Loucy (cell line): Measurements from ENCODE around the gene MMP14.

ENCODE experiments used
- H2AFZ ChIP-seq: fragments of 200-600 bp; sonication (generic); 2 replicates; pipeline ENCODE4 v1.6.0; 2016; ENCODE audit warnings: antibody characterized with exemption, mild to moderate bottlenecking, low read length, moderate library complexity
- H3F3A ChIP-seq: fragments of 200-600 bp; 2 replicates; pipeline ENCODE4 v1.6.0; 2016; ENCODE audit warnings: antibody characterized with exemption, low read depth, mild to moderate bottlenecking
- H3K27me3 ChIP-seq: fragments of 200-600 bp; sonication (generic); 2 replicates; pipeline ENCODE4 v1.6.1; 2014; ENCODE audit warnings: low read length, mild to moderate bottlenecking; ENCODE audit not compliant: insufficient read depth, poor library complexity, severe bottlenecking
- H3K36me3 ChIP-seq: fragments of 200-600 bp; sonication (generic); 2 replicates; pipeline ENCODE4 v1.6.1; 2016; ENCODE audit warnings: low read length; ENCODE audit not compliant: insufficient read depth
- H3K4me1 ChIP-seq: fragments of 200-600 bp; sonication (generic); 2 replicates; pipeline ENCODE4 v1.5.1; 2014; ENCODE audit warnings: low read length, mild to moderate bottlenecking; ENCODE audit not compliant: insufficient read depth, poor library complexity, severe bottlenecking
- H3K4me2 ChIP-seq: fragments of 200-600 bp; sonication (generic); 2 replicates; pipeline ENCODE4 v1.6.0; 2014; ENCODE audit warnings: antibody characterized with exemption, low read length, low read depth, mild to moderate bottlenecking; ENCODE audit not compliant: poor library complexity, severe bottlenecking
- H3K4me3 ChIP-seq: fragments of 200-600 bp; sonication (generic); 2 replicates; pipeline ENCODE4 v1.5.1; 2014; ENCODE audit warnings: low read length, mild to moderate bottlenecking, mixed read lengths; ENCODE audit not compliant: poor library complexity, severe bottlenecking
- H3K79me2 ChIP-seq: fragments of 200-600 bp; sonication (generic); 2 replicates; pipeline ENCODE4 v1.6.1; 2014; ENCODE audit warnings: low read length; ENCODE audit not compliant: insufficient read depth
- H3K9ac ChIP-seq: fragments of 200-600 bp; sonication (generic); 2 replicates; pipeline ENCODE4 v1.6.0; 2014; ENCODE audit warnings: mild to moderate bottlenecking, low read depth, low read length, moderate library complexity; ENCODE audit not compliant: poor library complexity, severe bottlenecking
- H3K9me2 ChIP-seq: fragments of 200-600 bp; sonication (generic); replicated peaks from 2 replicates; pipeline ENCODE4 v1.6.1; 2016; ENCODE audit warnings: low read depth, low read length, mixed read lengths
- H3K9me3 ChIP-seq: fragments of 200-600 bp; sonication (generic); 2 replicates; pipeline ENCODE4 v1.6.1; 2014; ENCODE audit warnings: mild to moderate bottlenecking, antibody characterized with exemption, low read length, low read depth; ENCODE audit not compliant: insufficient read depth
- H4K20me1 ChIP-seq: fragments of 200-600 bp; sonication (generic); 2 replicates; pipeline ENCODE4 v1.6.0; 2014; ENCODE audit warnings: antibody characterized with exemption, low read length, mild to moderate bottlenecking; ENCODE audit not compliant: insufficient read depth, poor library complexity, severe bottlenecking
- CTCF ChIP-seq: fragments of 200-600 bp; sonication (generic); conservative IDR thresholded peaks from 2 replicates; pipeline ENCODE4 v1.5.1; 2014; ENCODE audit warnings: mild to moderate bottlenecking, antibody characterized with exemption, low read length
- EZH2phosphoT487 ChIP-seq: fragments of 200-600 bp; IDR thresholded peaks from 2 replicates; pipeline ENCODE4 v1.6.1; 2018; ENCODE audit warnings: antibody characterized with exemption, mild to moderate bottlenecking, moderate library complexity, borderline replicate concordance

The MMP14 gene

GRCh38 chr14:22845103-22845394 is 8.7 kb downstream of the MMP14 start:
- Histone ChIP-seq H3K4me1 (peaks cover 6% of the 10 kb centered on the region), H3F3A (no peaks in the 10 kb centered on the region), H3K9me3 (no peaks in the 10 kb centered on the region), H3K9ac (no peak overlapping the region), H2AFZ (no peak overlapping the region), H3K27me3 (peaks cover 4% of the 10 kb centered on the region), H4K20me1 (no peaks in the 10 kb centered on the region), H3K4me3 (no peak overlapping the region), H3K9me2 (no peaks in the 10 kb centered on the region), H3K79me2 (no peaks in the 10 kb centered on the region), H3K36me3 (no peaks in the 10 kb centered on the region), H3K4me2 (no peak overlapping the region)
- TF ChIP-seq EZH2phosphoT487 (no peak), CTCF (no peak)

- no peak overlapping the region for H3K9ac ChIP-seq
- peaks cover 4% of the 10 kb centered on the region for H3K27me3 ChIP-seq
- no peak overlapping the region for H3K4me2 ChIP-seq
- H3K79me2 ChIP-seq = no peaks in the 10 kb centered on the region
- no peaks in the 10 kb centered on the region for H3K9me2 ChIP-seq
- peaks cover 7% of the 10 kb centered on the region for H3K4me1 ChIP-seq
- no peaks in the 10 kb centered on the region for H4K20me1 ChIP-seq
- H3K9me3 ChIP-seq = no peaks in the 10 kb centered on the region
- TF ChIP-seq CTCF (no peak), EZH2phosphoT487 (no peak)
- H2AFZ ChIP-seq = no peak overlapping the region
- H3K4me3 ChIP-seq = no peak overlapping the region
- H3K36me3 ChIP-seq = no peaks in the 10 kb centered on the region
- no peaks in the 10 kb centered on the region for H3F3A ChIP-seq
These were observed 9.6 kb downstream of the MMP14 start for GRCh38 chr14:22845821-22846625.

GRCh38 chr14:22846811-22847307 is 10.5 kb downstream of the MMP14 start:
- H4K20me1 ChIP-seq = no peaks in the 10 kb centered on the region
- H3K4me3 ChIP-seq = no peak overlapping the region
- no peaks in the 10 kb centered on the region for H3F3A ChIP-seq

More at GRCh38 chr14:22846811-22847307, 10.5 kb downstream of the MMP14 start:
- Histone ChIP-seq H3K36me3 (no peaks in the 10 kb centered on the region), H3K4me1 (peaks cover 12% of the 10 kb centered on the region), H3K9me2 (no peaks in the 10 kb centered on the region), H3K79me2 (no peaks in the 10 kb centered on the region), H2AFZ (no peak overlapping the region), H3K9me3 (no peaks in the 10 kb centered on the region), H3K27me3 (peaks cover 4% of the 10 kb centered on the region), H3K9ac (no peak overlapping the region), H3K4me2 (no peak overlapping the region)
- TF ChIP-seq EZH2phosphoT487 (no peak), CTCF (no peak)
